HEK293T (cell line): Measurements from ENCODE around the gene ATP1A4.

ENCODE experiments used
- FOXK2 ChIP-seq: fragments of 450-650 bp; IDR thresholded peaks from 2 replicates; pipeline ENCODE4 v1.6.1; 2016; ENCODE audit warnings: mild to moderate bottlenecking
- TF ChIP-seq, protein P1 (sequence below): fragments of 450-650 bp; IDR thresholded peaks from 2 replicates; pipeline ENCODE4 v1.6.1; 2016

DNA sequence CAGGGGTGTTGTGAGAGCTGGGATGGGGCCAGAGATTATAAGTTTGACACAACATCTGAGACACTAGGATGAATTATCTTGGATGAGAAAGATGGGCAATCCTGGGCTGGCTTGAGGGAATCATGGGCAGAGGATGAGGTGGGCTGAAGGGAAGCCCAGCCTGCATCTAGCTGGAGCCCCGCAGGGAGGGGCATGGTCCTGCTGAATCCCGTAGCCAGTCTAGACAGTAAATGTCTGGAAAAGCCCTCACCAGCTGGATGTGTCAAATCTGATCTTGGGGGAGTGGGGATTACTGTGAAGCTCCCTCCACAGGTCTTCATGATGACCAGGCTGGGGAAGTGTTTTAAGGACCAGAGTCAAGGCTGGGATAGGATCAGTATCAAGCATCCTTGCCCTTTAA lies 35.3 kb downstream of the ATP1A4 start:
- TF ChIP-seq, protein P1, sequence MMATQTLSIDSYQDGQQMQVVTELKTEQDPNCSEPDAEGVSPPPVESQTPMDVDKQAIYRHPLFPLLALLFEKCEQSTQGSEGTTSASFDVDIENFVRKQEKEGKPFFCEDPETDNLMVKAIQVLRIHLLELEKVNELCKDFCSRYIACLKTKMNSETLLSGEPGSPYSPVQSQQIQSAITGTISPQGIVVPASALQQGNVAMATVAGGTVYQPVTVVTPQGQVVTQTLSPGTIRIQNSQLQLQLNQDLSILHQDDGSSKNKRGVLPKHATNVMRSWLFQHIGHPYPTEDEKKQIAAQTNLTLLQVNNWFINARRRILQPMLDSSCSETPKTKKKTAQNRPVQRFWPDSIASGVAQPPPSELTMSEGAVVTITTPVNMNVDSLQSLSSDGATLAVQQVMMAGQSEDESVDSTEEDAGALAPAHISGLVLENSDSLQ = no peak
- TF ChIP-seq FOXK2 = no peak
